HG03064 (cell line): Measurements from ENCODE around the gene PPP2R5C.

ENCODE experiments used
- ATAC-seq: cut with Tn5 transposase; IDR thresholded peaks from one replicate; pipeline ENCODE4 v1.9.1; 2021; ENCODE audit warnings: low read depth; ENCODE audit not compliant: unreplicated experiment

Gene PPP2R5C

GRCh38 chr14:101932673-101933072 is 171.2 kb downstream of the PPP2R5C start:
- no peak for ATAC-seq

- ATAC-seq, result no peak
Measured at GRCh38 chr14:101933209-101933608, 171.7 kb downstream of the PPP2R5C start.

- ATAC-seq, result no peak
Measured at GRCh38 chr14:101934601-101935150, 173.2 kb downstream of the PPP2R5C start.

- no peak for ATAC-seq
Measured at GRCh38 chr14:101937926-101938767, 176.6 kb downstream of the PPP2R5C start.

- ATAC-seq, result no peak
Measured at GRCh38 chr14:101939646-101940170, 178.2 kb downstream of the PPP2R5C start.

GRCh38 chr14:101944451-101944850 is 182.9 kb downstream of the PPP2R5C start:
- ATAC-seq, result no peak

- no peak for ATAC-seq
Measured at GRCh38 chr14:101945171-101945570, 183.7 kb downstream of the PPP2R5C start.

GRCh38 chr14:101947577-101947903 is 186.0 kb downstream of the PPP2R5C start:
- ATAC-seq, result peak; percentile 2

- peak; percentile 98 for ATAC-seq
Measured at GRCh38 chr14:101947904-101948665, 186.6 kb downstream of the PPP2R5C start.

- no peak for ATAC-seq
Measured at GRCh38 chr14:101948666-101949216, 187.2 kb downstream of the PPP2R5C start.

GRCh38 chr14:101950100-101950499 is 188.6 kb downstream of the PPP2R5C start:
- no peak for ATAC-seq

- no peak for ATAC-seq
Measured at GRCh38 chr14:101950516-101951215, 189.2 kb downstream of the PPP2R5C start.

- ATAC-seq, result no peak
Measured at GRCh38 chr14:101953151-101953550, 191.6 kb downstream of the PPP2R5C start.

GRCh38 chr14:101954501-101954900 is 193.0 kb downstream of the PPP2R5C start:
- ATAC-seq, result no peak

- ATAC-seq, result no peak
Measured at GRCh38 chr14:101955695-101956161, 194.2 kb downstream of the PPP2R5C start.

- ATAC-seq, result no peak
Measured at GRCh38 chr14:101956179-101956885, 194.8 kb downstream of the PPP2R5C start.

- no peak for ATAC-seq
Measured at GRCh38 chr14:101957406-101958234, 196.1 kb downstream of the PPP2R5C start.

- ATAC-seq, result no peak
Measured at GRCh38 chr14:101958418-101959180, 197.1 kb downstream of the PPP2R5C start.
